Stimulated activated CD8-positive, alpha-beta memory T cell treated with anti-CD3 and anti-CD28 coated beads, Interleukin-4, amount 100 ng/mL, for 24 hours (primary cell): ENCODE data around the gene DOCK10.

Experiments used
- DNase-seq: peaks from one replicate; pipeline ENCODE4 v3.0.0-alpha.2; 2020; ENCODE audit warnings: low read depth

Gene DOCK10

GRCh38 chr2:225041207-225041850 is 939 bp downstream of the DOCK10 start:
- DNase-seq: peak; percentile 59

- peak; percentile 17 for DNase-seq
Measured at GRCh38 chr2:225040856-225041206, 1.4 kb downstream of the DOCK10 start.

GRCh38 chr2:225040142-225040541 is 2.1 kb downstream of the DOCK10 start:
- no peak for DNase-seq

GRCh38 chr2:225038231-225038523 is 4.1 kb downstream of the DOCK10 start:
- no peak for DNase-seq

GRCh38 chr2:225037415-225038230 is 4.6 kb downstream of the DOCK10 start:
- DNase-seq: no peak

GRCh38 chr2:225036431-225036830 is 5.8 kb downstream of the DOCK10 start:
- DNase-seq: no peak

GRCh38 chr2:225033440-225034318 is 8.6 kb downstream of the DOCK10 start:
- DNase-seq: no peak

GRCh38 chr2:225032246-225032645 is 10.0 kb downstream of the DOCK10 start:
- no peak for DNase-seq

GRCh38 chr2:225031599-225031998 is 10.7 kb downstream of the DOCK10 start:
- DNase-seq: no peak

- no peak for DNase-seq
Measured at GRCh38 chr2:225030893-225031292, 11.4 kb downstream of the DOCK10 start.

- DNase-seq: no peak
Measured at GRCh38 chr2:225030203-225030602, 12.1 kb downstream of the DOCK10 start.

- DNase-seq: no peak
Measured at GRCh38 chr2:225028572-225028971, 13.7 kb downstream of the DOCK10 start.

- peak; percentile 24 for DNase-seq
Measured at GRCh38 chr2:225027061-225027762, 15.1 kb downstream of the DOCK10 start.

- no peak for DNase-seq
Measured at GRCh38 chr2:225025917-225026571, 16.2 kb downstream of the DOCK10 start.

GRCh38 chr2:225022188-225022587 is 20.1 kb downstream of the DOCK10 start:
- no peak for DNase-seq

GRCh38 chr2:225020168-225020849 is 22.0 kb downstream of the DOCK10 start:
- DNase-seq: no peak

GRCh38 chr2:225019105-225019504 is 23.2 kb downstream of the DOCK10 start:
- no peak for DNase-seq

- DNase-seq: no peak
Measured at GRCh38 chr2:225017713-225018112, 24.6 kb downstream of the DOCK10 start.

- DNase-seq: no peak
Measured at GRCh38 chr2:225017098-225017685, 25.1 kb downstream of the DOCK10 start.

- DNase-seq: no peak
Measured at GRCh38 chr2:225013425-225014365, 28.6 kb downstream of the DOCK10 start.
